Colonic mucosa (tissue), 4 donors: ENCODE data around the gene ZNF155. TPM values are rescaled to one million over a fixed set of nuclear protein-coding genes. Genes with fewer than 3 reads are reported as not detected.

Source experiments
- DNase-seq: peaks from one replicate; pipeline ENCODE4 v3.0.0-alpha.2; 2020
- H3K27ac ChIP-seq: fragments of 200-600 bp; one replicate; pipeline ENCODE4 v1.8.0; 2021
- H3K27me3 ChIP-seq: fragments of 200-600 bp; one replicate; pipeline ENCODE4 v1.8.0; 2021
- H3K36me3 ChIP-seq: fragments of 200-600 bp; one replicate; pipeline ENCODE4 v1.8.0; 2021
- H3K4me1 ChIP-seq: fragments of 200-600 bp; one replicate; pipeline ENCODE4 v1.8.0; 2021; ENCODE audit warnings: mild to moderate bottlenecking
- H3K4me3 ChIP-seq: fragments of 200-600 bp; one replicate; pipeline ENCODE4 v1.8.0; 2021
- H3K9ac ChIP-seq, 2 donors: one replicate each; pipeline ENCODE4 v1.7.0; 2013; ENCODE audit warnings: control low read depth in 2 of 2, low read depth in 2 of 2, low read length in 2 of 2
- H3K9me3 ChIP-seq: fragments of 200-600 bp; one replicate; pipeline ENCODE4 v1.8.0; 2021
- intact Hi-C: fragments of 100-400 bp; cut with DNase I; formaldehyde crosslinking; loops from one replicate; pipeline ENCODE4 v1.14.1; 2022
- total RNA-seq, 2 donors: library from RNA; stranded (reverse); fragmentation: NEBNext Ultra II Directional in 1 of 2; extraction: Animal tissue kit (Norgen Biotek cat#: 25700) in 1 of 2; gene quantifications; one replicate each; pipeline ENCODE4 v1.2.1, GENCODE V29; 2021
- TF ChIP-seq, protein P1 (sequence below): fragments of 200-600 bp; IDR thresholded peaks from one replicate; pipeline ENCODE4 v1.8.0; 2022; ENCODE audit warnings: antibody characterized with exemption, mild to moderate bottlenecking
- donor health status: healthy.
- donor health status: DM: no; HTN: no; CAD: no.
- donor health status: DM: no; HTN: no; CAD: no.

Gene ZNF155
- total RNA-seq, 2 donors from 2014 or later: 5.6 to 6.1 TPM

DNA sequence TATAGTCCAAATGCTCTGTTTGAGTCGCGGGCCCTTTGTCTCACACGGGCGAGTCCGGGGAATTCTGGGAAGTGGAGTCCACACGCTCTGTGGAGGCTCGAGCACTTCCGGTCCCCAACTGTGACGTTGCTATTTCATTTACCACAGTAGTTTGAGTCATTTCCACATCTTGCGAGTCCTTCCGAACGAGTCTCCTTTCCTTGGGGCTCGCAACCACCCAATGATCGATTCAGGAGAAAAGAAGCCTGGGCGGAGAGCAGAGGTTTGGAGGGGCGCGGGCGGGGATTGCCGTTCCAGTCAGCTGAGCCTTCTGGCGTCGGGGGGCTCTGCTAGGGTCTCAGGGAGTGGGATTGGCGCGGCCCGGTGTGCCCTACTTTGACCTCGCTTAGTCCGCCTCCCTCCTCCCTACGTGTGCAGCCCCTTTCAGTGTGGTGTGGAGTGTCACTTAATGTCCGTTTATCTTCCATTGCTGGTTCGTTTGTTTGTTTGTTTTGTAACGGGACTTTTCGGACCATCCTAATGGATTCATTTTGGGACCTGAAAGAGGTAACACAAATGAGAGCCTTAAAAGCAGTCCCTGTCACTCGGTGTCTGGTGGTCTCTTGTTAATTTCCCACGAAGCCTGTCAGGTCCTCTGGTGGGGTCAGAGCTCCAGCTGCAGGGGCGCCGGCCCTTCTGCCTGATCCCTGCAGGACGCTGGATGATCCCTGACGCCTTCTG, 41.4 kb downstream of the ZNF155 start, which contains the start of gene ZNF222:
TSS of gene ZNF222 (plus strand) at position 163 of the 720 bp plus-strand sequence. CDS start at position 221, 58 bp downstream.
- intact Hi-C loops: loop anchor here (10.0 kb wide), 1 partner anchor 89 kb away; the partner anchor contains the start of gene ZNF225
- peak; percentile 90 for DNase-seq
- no peaks in the 10 kb centered on the region for H3K27me3 ChIP-seq
- TF ChIP-seq, protein P1, sequence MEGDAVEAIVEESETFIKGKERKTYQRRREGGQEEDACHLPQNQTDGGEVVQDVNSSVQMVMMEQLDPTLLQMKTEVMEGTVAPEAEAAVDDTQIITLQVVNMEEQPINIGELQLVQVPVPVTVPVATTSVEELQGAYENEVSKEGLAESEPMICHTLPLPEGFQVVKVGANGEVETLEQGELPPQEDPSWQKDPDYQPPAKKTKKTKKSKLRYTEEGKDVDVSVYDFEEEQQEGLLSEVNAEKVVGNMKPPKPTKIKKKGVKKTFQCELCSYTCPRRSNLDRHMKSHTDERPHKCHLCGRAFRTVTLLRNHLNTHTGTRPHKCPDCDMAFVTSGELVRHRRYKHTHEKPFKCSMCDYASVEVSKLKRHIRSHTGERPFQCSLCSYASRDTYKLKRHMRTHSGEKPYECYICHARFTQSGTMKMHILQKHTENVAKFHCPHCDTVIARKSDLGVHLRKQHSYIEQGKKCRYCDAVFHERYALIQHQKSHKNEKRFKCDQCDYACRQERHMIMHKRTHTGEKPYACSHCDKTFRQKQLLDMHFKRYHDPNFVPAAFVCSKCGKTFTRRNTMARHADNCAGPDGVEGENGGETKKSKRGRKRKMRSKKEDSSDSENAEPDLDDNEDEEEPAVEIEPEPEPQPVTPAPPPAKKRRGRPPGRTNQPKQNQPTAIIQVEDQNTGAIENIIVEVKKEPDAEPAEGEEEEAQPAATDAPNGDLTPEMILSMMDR: no peak
- peak within 1 kb of the TSS; percentile 76 for H3K4me3 ChIP-seq
- H3K9ac ChIP-seq: peak within 1 kb of the TSS; percentile 75 to 76
- no peak within 1 kb of the TSS for H3K27ac ChIP-seq
- no peaks in the 10 kb centered on the region for H3K4me1 ChIP-seq
- no peaks in the 10 kb centered on the region for H3K36me3 ChIP-seq
- H3K9me3 ChIP-seq: no peaks in the 10 kb centered on the region

DNA sequence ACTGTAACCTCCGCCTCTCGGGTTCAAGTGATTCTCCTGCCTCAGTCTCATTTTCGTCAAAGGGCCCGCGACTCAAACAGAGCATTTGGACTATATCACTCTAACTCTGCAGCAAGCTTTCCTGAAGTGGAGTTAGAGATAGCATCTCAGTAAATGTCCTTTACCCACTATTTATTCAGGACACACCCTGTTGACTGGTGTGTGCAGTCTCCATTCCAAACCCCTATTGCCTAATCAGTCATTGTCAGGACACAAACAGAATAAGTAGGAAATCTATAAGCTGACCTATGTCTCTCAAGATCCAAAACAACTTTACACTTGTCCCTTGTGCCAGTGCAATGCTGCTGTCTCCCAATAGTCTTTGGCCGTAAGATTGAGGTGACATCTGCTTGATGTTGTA, 42.6 kb downstream of the ZNF155 start:
- TF ChIP-seq, protein P1: no peak
- H3K9me3 ChIP-seq: no peaks in the 10 kb centered on the region
- H3K4me3 ChIP-seq: no peak overlapping the region
- no peak overlapping the region for H3K9ac ChIP-seq
- no peaks in the 10 kb centered on the region for H3K36me3 ChIP-seq
- no peak overlapping the region for H3K27ac ChIP-seq
- H3K4me1 ChIP-seq: no peaks in the 10 kb centered on the region
- no peaks in the 10 kb centered on the region for H3K27me3 ChIP-seq
- no peak for DNase-seq
- intact Hi-C loops: loop anchor here (10.0 kb wide), 1 partner anchor 88 kb away; the partner anchor contains the start of gene ZNF225

DNA sequence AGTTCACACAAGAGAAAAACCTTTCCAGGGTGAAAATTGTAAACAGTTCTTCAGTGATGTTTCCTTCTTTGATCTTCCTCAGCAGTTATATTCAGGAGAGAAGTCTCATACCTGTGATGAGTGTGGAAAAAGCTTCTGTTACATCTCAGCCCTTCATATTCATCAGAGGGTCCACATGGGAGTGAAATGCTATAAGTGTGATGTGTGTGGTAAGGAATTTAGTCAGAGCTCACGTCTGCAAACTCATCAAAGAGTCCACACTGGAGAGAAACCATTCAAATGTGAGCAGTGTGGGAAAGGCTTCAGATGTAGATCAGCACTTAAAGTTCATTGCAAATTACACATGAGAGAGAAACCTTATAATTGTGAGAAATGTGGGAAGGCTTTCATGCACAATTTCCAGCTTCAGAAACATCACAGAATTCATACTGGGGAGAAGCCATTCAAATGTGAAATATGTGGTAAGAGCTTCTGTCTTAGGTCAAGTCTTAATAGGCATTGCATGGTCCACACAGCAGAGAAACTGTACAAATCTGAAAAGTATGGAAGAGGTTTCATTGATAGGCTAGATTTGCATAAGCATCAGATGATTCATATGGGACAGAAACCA, 48.1 kb downstream of the ZNF155 start:
- no peaks in the 10 kb centered on the region for H3K36me3 ChIP-seq
- no peaks in the 10 kb centered on the region for H3K4me1 ChIP-seq
- H3K9ac ChIP-seq: no peak overlapping the region
- no peak overlapping the region for H3K27ac ChIP-seq
- TF ChIP-seq, protein P1: no peak
- no peak for DNase-seq
- intact Hi-C loops: no loop called here
- H3K4me3 ChIP-seq: no peak overlapping the region
- H3K9me3 ChIP-seq: no peaks in the 10 kb centered on the region
- H3K27me3 ChIP-seq: no peaks in the 10 kb centered on the region

DNA sequence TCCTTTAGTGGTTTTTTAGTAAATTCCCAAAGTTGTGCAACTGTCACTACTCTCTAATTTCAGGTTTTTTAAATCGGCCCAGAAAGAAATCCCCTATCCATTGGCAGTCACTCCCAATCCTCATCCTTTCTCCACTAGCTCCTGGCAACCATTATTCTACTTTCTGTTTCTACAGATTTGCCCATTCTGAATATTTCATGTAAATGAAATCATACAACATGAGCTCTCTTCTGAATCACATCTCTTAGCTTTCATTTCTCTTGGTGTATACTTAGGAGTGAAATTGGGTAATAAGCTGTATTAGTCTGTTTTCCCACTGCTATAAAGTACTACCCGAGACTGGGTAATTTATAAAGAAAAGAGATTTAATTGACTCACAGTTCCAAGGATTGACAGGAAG, 58.2 kb downstream of the ZNF155 start:
- Histone ChIP-seq H3K4me1 (no peaks in the 10 kb centered on the region), H3K27ac (no peak overlapping the region)
- TF ChIP-seq, protein P1: no peak

More for the DNA sequence above, 58.2 kb downstream of the ZNF155 start:
- H3K9ac ChIP-seq: no peak overlapping the region
- H3K9me3 ChIP-seq: no peaks in the 10 kb centered on the region
- no peak for DNase-seq
- intact Hi-C loops: no loop called here
- no peaks in the 10 kb centered on the region for H3K36me3 ChIP-seq
- H3K27me3 ChIP-seq: no peaks in the 10 kb centered on the region
- H3K4me3 ChIP-seq: no peak overlapping the region

Other genes with a start within 250 kb of the ZNF155 start
- gene SMG9, start 229.2 kb upstream of the ZNF155 start, total RNA-seq: 10 to 100 TPM; 30.1 to 66.6 TPM
- 10 to 100 TPM; 25.4 to 60.9 TPM for gene KCNN4, start 203.2 kb upstream of the ZNF155 start, total RNA-seq
- gene LYPD5, start 181.7 kb upstream of the ZNF155 start, total RNA-seq: 1 to 10 TPM; 3.3 to 3.9 TPM
- 1 to 10 TPM; 6.5 to 7.3 TPM for gene ZNF283, start 156.9 kb upstream of the ZNF155 start, total RNA-seq
- gene ZNF404, start 100.2 kb upstream of the ZNF155 start, total RNA-seq: 1 to 10 TPM; 1.1 to 1.6 TPM
- 1 to 10 TPM; 8.1 to 8.7 TPM for gene ZNF45, start 48.9 kb upstream of the ZNF155 start, total RNA-seq
- gene ZNF221, start 33.0 kb upstream of the ZNF155 start, total RNA-seq: 1 to 10 TPM; 2.0 to 2.1 TPM
- 1 to 10 TPM; 2.3 to 2.9 TPM for gene ZNF230, start 18.8 kb downstream of the ZNF155 start, total RNA-seq
- 1 to 10 TPM; 1.2 to 2.4 TPM for gene ZNF222, start 41.2 kb downstream of the ZNF155 start, total RNA-seq
- gene ZNF223, start 67.8 kb downstream of the ZNF155 start, total RNA-seq: 1 to 10 TPM; 5.1 to 5.5 TPM
- gene ZNF284, start 88.0 kb downstream of the ZNF155 start, total RNA-seq: 1 to 10 TPM; 1.2 to 1.4 TPM
- gene ZNF224, start 110.2 kb downstream of the ZNF155 start, total RNA-seq: 10 to 100 TPM; 19.8 to 21.1 TPM
- gene ZNF225, start 129.2 kb downstream of the ZNF155 start, total RNA-seq: 1 to 10 TPM; 2.8 TPM
- 1 to 10 TPM; 6.3 to 7.5 TPM for gene ZNF234, start 157.4 kb downstream of the ZNF155 start, total RNA-seq
- gene ZNF226, start 180.9 kb downstream of the ZNF155 start, total RNA-seq: 10 to 100 TPM; 12.9 to 15.5 TPM
- 10 to 100 TPM in 1 of 2 donors, 1 to 10 TPM in 1; 9.9 to 12.3 TPM for gene ZNF227, start 228.3 kb downstream of the ZNF155 start, total RNA-seq